ENCODE data around the gene HUS1B.

HUS1B gene

GRCh38 chr6:620950-621349 is 36.0 kb downstream of the HUS1B start:
- no peak for DNase-seq

GRCh38 chr6:620166-620565 is 36.7 kb downstream of the HUS1B start:
- no peak for DNase-seq

- no peak for DNase-seq
Observed at GRCh38 chr6:617456-618100, 39.3 kb downstream of the HUS1B start.

GRCh38 chr6:613981-614380 is 42.9 kb downstream of the HUS1B start:
- DNase-seq: no peak

GRCh38 chr6:611928-612327 is 45.0 kb downstream of the HUS1B start:
- no peak for DNase-seq

GRCh38 chr6:610882-611281 is 46.0 kb downstream of the HUS1B start:
- no peak for DNase-seq

GRCh38 chr6:609905-610304 is 47.0 kb downstream of the HUS1B start:
- no peak for DNase-seq

- DNase-seq: no peak
Observed at GRCh38 chr6:606829-607379, 50.0 kb downstream of the HUS1B start.
